Skeletal muscle cell (primary cell): Measurements from ENCODE around the gene ZSCAN26.
"Not testable (repeated sequence)": the region's sequence is repeated elsewhere in the genome, so short reads cannot be mapped to it uniquely, and the experiment has no call there.

Experiments
- DNase-seq: peaks from one replicate; pipeline ENCODE4 v3.0.0-alpha.2; 2010; ENCODE audit warnings: low read depth
- H3K4me3 ChIP-seq: 2 replicates; pipeline ENCODE4 v1.5.1; 2011; ENCODE audit warnings: low read depth, mild to moderate bottlenecking, control low read depth, low read length, moderate library complexity

The ZSCAN26 gene

DNA sequence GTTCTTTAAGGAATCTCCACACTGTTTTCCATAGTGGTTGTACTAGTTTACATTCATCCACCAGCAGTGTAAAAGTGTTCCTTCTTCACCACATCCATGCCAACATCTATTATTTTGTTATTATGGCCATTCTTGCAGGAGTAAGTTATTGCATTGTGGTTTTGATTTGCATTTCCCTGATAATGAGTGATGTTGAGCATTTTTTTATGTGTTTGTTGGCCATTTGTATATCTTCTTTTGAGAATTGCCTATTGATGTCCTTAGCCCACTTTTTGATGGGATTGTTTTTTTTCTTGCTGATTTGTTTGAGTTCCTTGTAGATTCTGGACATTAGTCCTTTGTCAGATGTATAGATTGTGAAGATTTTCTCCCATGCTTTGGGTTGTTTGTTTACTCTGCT is 39.4 kb downstream of the ZSCAN26 start:
- DNase-seq, H3K4me3 ChIP-seq: not testable (repeated sequence)

DNA sequence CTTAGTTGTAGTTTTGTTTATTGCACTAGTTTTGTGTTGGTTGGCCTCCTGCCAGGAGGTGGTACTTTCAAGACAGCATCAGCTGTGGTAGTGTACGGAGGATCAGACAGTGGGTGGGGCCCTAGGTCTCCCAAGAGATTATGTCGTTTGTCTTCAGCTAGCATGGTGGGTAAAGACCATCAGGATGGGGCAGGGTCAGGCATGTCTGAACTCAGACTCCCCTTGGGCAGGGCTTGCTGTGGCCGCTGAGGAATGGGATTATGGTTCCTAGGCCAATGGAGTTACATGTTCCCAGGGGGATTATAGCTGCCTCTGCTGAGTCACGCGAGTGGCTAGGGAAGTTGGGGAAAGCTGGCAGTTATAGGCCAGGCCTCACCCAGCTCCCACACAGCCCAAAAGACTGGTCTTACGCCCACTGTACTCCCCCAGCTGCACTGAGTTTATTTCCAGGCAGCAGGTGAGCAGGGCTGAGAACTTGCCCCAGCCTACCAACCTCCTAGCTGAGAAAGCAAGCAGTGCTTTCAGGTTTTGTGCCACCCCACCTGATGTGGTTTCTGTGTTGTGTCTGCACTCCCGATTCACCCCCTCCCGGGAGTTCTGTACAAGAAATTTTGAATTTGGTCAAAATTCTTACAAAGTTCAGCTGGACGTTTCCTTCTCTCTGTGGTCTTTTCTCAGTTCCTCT is 44.3 kb downstream of the ZSCAN26 start:
- no peak overlapping the region for H3K4me3 ChIP-seq
- no peak for DNase-seq

DNA sequence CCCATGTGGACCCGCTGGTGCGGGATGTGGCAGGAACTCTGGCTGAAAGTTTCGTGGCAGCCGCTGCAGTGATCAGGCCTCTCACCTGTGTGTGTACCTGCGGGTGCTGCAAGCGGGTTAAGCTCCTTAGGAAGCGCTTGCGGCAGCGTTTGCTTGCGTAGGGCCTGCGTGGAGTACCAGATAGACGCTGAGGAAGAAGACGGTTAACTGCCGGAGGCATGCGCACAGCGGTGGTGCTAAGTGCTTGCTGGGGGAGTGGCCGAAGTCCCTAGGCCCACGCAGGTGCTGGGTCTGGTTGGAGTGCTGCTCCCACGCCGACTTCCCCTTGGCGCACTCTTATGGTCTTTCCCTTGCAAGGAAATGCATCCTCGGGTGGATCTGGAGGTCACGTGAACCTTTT is 46.0 kb downstream of the ZSCAN26 start:
- H3K4me3 ChIP-seq: no peak overlapping the region
- DNase-seq: no peak

DNA sequence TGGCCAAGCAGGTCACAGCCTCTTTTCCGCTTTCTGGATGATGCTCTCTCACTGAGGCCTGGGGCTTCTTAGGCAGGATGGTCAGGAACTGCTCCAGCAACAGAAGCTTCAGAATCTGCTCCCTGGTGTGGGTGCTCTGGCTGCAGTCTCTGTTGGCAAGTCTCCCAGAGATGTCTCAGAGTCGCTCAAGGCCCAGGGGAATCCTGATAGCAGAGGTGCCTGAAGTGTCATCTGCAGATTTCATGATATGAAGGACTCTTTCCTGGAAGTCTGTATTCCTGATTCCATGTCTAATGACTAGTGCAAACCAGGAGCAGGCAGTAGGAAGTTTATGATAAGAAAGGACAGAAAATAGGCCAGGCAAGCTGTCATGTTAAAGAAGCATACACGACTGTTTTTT is 48.7 kb downstream of the ZSCAN26 start:
- no peak for DNase-seq
- no peak overlapping the region for H3K4me3 ChIP-seq

GRCh38 chr6:28317866-28318265 is 50.9 kb downstream of the ZSCAN26 start:
- H3K4me3 ChIP-seq: not testable (repeated sequence)

DNA sequence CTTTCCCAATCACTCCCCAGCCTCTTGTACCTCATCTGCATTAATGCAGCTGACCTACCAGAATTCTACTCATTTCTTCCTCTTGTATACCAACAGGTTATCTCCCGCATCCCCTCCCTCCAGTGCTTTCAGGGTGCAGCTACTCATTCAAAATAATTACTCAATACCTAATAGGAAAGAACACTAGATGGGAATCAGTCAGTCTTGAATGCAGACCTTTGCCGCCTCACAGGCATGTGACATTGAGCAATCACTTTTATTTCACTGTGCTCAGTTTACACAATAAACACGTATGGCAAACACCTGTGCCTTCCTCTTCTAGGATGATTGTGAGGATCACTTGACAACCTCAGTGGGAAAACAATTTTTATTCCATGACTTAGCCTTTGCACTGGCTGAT is 55.7 kb downstream of the ZSCAN26 start:
- no peak overlapping the region for H3K4me3 ChIP-seq
- no peak for DNase-seq

More at GRCh38 chr6:28317866-28318265, 50.9 kb downstream of the ZSCAN26 start:
- DNase-seq: not testable (repeated sequence)

GRCh38 chr6:28323813-28324424 is 57.0 kb downstream of the ZSCAN26 start:
- DNase-seq: no peak
- no peak overlapping the region for H3K4me3 ChIP-seq

DNA sequence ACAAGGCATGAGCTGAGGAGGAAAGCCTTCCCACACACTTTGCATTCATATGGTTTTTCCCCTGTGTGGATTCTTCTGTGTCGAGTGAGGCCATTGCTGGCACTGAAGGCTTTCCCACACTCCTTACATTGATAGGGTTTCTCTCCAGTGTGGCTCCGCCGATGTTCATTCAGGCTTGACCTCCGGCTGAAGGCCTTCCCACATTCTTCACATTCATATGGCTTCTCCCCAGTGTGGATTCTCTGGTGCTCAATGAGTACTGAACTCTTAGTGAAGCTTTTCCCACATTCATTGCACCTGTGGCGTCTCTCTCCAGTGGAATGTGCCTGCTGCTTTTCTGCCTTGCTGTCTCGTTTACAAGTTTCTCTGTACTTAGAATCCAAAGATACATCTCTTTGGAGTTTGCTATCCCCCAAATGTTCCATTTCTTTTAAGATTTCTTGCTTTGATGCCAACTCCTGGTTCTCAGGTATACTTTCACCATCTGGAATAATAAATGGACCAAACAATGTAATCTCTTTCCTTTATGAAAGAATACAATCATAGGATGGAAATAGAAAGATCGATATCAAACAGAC is 59.5 kb downstream of the ZSCAN26 start:
- H3K4me3 ChIP-seq: no peak overlapping the region

More for the DNA sequence above, 59.5 kb downstream of the ZSCAN26 start:
- no peak for DNase-seq
